ENCODE data around the gene ADGRG1.

ADGRG1 gene

DNA sequence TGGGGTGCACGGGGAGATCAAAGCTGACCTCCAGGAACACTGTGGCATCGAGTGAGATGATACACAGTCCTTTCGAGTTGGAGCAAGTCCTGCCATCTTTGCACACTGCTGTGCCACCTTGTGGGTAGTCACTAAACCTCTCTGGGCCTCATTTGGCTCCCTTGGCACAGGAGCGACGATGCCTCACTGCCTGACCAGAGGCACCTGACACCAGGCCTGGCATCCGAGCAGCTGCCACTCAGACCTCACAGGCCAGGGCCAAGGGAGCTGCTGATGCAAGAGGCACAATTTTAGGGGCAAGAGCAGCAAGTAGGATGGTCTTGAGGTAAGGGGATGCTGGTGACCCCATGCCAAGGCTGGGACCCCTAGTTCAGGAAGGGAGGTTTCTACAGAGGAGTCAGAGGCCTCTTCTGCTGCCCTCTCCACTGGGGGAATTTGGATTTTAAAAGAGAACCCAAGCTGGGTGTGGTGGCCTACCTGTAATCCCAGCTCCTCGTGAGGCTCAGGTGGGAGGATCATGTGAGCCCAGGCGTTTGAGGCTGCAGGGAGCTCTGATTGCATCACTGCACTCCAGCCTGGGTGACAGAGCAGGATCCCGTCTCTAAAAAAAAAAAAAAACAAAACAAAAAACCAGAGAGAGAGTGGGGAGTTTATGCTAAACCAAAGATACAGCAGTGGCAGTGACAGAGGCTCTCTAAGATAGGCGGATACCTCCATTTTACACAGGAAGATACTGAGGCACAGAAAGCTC, 6.7 kb upstream of the ADGRG1 start:
- DNase-seq, result no peak

DNA sequence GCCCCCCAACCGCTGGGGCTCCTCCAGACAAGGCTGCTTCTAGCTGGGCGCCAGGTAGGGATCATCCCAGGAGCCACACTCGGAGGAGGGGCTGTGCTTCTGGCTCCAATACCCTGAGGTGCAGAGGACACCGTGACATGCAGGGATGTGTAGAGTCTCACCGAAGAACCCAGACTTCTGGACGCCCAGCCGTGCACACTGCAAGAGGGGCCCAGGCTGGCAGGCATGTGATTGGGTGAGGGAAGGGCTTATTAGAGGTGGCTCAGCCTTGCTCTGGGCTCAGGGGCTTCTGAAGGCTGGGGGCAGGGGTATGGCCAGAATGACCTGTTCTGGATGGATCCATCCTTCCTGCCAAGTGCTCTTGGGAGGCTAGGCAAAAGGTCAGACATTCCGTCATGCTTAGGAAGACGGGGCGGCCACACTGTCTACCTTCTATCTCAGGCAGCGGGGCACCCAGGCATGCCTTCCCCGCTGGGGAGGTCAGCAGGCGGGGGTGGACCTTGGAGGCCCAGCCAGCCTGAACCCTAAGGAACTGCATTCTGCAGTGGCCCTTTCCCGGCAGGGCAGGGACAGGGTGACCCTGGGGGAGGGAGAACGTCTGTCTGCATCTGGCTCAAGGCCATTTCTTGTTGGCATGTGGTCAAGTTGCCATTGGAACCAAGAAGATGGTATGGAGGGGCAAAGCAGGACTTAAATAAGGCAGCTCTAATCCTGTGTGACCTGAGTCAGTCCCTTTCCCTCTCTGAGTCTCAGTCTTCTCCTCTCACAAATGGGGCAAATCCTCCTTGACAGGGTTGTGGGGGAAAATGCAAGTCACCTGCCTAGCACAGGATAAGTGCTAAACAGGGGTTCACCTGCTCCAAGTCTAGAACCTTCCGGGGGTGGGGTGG, 5.8 kb upstream of the ADGRG1 start:
- no peak for DNase-seq

DNA sequence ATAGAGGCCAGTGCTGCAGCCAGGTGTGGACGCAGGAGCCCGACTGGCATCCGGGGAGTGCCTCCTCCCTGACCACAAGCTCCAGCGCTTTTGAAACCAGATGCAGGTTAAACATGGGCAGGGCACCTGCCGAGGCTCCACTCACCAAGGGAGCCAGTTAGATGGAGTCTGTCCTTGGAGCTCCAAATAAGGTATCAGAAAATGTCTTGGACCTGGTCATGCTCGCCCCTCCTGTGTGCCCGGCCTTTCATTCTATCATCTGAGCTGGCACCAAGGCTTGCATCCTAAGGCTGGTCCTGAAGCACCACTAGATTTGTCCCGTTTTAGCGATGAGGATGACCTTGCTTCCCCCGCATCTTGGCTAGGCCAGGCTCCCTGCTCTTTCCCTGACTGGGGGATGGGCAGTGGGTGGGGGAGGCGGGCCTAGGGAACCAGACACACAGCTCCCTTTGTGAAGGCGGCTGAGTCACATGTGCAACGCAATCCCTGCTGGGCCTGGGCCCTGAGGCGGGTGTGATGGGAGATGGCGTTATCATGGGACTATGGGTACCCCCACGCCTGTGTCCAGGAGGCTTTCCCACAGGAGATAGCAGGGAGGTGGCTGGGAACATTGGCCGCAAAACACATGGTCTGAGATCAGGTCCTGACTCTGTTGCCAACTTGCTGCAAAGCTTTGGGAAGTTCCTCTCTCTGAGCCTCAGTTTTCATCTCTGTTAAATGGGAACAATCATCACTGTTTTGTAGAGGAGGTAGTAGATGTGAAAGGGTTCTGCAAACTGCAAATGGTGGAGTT, 5.0 kb upstream of the ADGRG1 start:
- DNase-seq, result no peak

DNA sequence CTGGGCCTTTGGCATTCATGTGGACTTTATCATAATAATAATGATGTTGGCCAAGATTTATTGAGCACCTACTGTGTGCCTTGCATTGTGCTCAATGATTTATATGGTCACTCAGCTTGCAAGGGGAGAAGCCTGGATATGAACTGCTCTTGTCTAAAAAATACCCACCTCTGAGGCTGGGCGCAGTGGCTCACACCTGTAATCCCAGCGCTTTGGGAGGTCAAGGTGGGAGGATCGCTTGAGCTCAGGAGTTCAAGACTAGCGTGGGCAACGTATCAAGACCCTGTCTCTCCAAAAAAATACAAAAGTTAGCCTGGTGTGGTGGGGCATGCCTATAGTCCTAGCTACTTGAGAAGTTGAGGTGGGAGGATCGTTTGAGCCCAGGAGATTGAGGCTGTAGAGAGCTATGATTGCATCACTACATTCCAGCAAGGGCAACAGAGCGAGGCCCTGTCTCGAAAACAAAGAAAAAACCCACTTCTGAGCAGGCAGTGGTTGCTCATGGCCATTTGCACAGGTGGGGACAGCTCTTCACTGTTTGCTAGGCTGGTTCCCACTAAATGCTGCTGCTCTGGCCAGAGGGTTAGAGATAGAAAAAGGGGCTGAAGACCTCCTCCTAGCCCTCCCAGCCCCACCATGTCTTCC, 4.3 kb upstream of the ADGRG1 start:
- no peak for DNase-seq

DNA sequence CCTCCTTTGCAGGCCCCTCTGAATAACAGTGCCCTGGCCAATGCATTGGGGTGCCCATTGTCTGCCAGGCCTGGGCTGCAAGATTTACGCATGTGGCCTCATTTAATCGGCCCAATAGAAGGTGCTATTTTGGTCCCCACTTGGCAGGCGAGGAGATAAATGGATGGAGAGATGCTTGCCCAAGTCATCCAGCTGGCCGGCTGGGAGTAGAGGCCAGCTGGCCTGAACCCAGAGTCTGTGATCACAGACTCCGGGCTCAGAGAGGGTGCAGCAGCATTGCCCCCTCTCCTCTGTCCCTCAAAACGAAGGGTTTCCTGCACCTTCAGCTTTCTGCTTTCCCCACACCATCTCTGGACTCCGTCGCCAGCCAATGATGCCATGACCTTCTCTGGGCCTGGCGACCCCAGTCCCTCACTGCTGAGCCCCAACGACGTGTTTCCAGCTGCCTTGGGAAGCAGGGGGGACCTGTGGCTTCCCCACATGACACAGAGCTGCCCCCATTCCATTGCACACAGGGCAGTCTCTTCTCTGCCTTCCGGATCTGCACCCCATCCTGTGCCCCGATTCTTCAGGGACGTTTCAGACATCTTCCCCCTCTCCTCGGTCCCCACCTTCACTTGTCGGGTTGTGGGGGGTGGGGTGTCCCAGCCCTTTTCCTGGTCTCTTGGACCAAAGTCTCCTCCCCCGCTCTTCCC, 3.5 kb upstream of the ADGRG1 start:
- DNase-seq, result no peak

DNA sequence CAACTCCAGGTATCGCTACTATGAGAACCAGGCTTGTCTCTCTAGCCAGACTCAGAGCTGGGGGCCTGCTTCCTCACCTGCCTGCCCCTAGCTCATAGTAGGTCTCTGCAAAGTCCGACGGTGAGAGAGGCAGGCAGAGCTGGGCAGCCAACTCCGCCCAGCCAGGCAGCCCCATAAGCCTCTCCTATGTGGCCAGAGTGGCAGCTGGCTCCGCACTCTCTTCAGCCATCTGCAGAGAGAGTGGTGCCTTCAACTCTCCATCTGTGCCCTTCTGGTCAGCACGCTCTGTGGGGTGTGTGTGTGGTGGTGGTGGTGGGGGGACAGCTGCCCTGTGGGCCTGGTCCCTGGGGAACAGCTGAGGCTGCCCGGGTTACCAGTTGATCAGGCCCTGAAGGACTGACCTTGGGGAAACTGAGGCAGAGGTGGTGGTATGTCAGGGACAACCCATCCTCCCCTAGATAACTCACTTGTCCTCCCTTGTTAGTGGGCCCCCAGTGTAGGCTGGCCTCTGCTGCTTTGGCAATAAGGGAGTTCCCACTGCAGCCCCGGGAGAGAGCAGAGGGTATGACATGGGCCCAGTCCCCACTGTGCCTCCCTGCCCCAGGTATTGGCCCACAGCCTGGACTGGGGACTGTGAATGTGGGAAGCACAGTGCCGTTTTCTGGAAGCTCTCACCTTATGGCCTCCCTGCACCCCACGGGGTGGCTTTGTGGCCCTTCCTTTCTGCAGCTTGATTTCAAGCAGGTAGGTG, 1.8 kb upstream of the ADGRG1 start:
- no peak for DNase-seq

DNA sequence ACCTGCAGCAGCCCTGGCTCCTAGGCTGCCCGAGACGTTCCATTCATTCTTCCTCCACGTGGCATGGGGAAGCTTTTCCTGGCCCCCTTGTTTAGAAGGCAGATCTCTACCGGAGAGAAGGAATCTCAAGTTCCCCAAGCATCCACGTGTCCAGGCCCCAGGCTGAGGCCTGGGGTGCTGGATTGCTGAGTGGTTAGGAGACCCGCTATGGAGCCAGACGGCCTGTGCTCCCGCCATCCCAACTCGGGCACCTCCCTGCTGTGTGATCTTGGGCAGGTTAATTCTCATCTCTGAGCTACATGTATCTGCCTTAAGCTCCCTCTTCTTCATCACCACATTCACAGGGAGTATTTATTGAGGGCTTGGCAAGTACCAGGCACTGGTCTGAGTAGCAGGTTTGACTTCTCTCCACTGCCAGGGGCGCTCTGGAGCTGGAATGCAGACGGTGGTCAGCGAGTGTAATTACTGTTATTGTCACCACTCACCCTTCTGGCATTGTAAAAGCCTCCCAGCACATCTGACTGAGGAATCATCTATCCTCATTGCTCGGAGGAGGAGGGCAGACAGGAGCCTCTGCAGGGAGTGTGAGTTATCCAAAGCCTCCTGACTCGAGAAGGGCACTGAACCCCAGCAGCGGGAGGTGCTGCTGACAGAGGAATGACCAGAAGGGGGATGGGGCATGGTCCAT, 1.1 kb upstream of the ADGRG1 start:
- DNase-seq, result no peak

DNA sequence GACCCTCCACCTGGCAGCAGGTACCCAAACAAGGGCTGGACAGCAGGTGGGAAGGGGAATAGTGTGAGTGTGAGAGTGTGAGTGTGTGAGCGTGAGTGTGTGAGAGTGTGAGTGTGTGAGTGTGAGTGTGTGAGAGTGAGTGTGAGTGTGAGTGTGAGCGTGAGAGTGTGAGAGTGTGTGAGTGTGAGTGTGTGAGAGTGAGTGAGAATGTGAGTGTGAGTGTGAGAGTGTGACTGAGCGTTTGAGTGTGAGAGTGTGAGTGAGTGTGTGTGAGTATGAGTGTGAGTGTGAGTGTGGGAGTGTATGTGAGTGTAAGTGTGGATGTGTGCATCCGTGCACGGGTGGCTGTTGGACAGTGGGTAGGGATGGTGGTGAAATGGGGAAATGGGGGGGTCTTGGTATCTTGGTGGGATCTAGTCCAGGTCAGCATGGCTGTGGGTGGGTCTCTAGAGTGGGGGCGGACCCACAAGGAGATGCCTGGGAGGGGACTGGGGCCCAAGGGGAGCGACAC, 408 bp downstream of the ADGRG1 start:
- DNase-seq, result no peak

DNA sequence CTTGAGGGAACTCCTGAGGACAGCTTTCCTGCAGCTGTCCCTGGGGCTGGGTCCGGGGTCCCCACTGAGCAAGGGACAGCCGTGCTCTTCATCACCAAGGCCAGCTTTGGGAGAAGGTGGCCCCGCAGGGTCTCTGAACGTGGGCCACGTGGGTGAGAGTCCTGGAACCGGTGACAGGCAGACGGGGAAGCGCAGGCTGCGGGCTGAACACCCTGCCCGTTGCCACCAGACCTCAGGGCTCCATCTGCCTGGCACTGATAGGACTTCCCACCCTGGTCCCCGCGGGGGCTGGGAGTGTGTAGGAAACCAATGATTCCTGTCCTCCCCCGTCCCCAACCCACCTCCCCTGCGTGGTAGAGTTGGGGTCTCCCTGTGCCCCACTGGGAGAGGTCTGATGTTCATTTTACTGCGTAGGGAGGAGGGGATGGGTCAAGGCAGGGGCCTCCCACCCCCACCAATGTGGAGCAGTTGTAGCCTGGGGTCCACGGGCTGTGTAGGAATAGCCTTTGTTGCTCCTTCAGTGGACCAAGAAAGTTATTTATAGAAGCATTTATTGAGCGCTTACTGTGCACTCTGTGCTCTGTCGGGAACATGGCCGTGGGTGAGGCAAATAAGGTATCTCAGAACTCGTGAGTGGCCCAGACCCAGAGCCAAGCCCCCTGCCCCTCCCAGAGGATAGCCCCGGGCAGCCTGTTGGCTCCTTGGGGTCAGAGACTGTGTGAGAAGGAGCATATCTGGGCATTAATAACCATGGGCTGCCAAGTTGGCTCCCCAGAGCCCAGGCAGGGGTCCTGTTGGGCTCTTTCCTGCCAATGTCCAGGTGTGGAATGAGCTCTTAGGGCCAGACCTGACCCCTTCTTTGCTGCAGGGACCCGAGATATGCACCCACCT, 1.3 kb downstream of the ADGRG1 start:
- DNase-seq, result no peak

DNA sequence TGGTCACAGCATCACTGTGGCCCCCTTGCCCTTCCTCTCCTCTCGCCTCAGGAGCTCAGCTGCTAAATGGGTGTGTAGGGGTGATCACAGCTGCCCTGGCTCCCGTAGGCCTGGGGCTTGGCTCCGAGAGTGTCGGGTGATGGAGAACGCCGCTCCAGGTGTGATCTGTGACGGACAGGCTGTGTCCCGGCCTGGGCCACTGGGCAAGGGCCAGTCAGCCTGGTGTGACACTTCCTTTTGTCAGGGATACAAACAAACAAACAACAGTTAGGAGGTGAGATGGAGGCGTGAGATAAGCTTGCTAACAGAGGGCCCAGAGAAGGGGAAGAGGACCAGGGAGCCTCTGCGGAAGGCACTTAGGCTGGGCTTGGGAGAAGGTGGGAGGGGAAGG, 2.0 kb downstream of the ADGRG1 start:
- DNase-seq, result no peak

DNA sequence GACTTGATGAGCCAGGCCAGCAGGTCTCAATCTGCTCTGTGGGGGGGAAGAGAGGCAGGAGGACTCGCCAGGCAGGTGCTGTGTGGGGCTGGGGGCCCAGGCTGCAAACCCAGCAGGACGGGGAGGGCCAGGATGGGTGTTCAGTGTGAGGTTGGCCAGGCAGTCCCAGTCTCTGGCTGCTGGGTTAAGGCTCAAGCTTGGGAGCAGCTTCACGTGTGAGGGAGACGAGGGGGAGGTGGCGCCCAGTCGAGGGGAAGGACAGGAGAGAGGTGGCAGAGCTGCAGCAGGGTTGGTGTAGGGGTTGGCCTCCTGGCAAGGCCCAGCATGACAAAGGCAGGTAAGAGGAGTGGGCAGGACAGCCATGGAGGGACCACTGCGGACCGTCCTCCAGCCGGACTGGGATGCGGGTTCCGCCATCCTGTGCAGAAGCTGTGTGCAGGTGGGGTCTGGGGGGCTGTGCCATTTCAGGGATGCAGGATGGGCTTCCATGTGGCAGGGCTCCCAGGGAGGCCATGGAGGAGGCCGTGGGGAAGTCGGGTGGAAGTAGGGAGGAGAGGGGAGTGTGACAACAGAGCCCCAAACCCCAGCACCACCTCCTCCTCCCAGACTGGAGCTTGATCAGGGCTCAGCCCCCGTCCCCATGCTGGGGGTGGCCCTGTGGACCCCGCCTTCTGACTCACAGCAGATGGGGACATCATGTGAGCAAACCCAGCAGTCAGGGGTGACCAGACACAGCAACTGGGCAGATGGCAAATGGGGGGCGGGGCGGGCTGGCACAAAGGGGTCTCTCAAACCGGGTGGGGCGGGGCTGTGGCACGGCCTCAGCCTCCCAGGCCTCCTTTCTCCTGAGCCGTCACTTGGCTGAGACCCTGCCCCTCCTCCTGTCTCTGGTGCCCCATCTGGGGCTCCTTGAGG, 2.8 kb downstream of the ADGRG1 start:
- no peak for DNase-seq

DNA sequence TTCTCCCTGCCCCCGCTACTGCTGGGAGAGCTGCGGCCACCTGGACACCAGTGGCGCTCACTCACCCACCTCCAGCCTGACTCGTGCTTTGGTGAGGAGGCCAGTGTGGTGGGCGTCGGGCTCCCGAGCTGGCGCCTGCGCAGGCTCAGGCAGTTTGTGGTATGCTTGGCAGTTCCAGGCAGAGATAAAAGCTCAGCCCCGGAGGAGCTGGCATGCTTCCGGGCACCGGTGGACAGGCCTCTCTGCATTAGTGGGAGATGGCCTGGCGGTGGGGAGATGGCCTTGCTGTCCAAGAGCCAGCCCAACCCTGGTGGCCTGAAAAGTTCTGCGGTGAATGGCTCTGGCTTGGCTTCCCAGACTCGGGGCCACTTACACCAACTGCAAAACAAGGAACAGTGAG, 4.1 kb downstream of the ADGRG1 start:
- no peak for DNase-seq

DNA sequence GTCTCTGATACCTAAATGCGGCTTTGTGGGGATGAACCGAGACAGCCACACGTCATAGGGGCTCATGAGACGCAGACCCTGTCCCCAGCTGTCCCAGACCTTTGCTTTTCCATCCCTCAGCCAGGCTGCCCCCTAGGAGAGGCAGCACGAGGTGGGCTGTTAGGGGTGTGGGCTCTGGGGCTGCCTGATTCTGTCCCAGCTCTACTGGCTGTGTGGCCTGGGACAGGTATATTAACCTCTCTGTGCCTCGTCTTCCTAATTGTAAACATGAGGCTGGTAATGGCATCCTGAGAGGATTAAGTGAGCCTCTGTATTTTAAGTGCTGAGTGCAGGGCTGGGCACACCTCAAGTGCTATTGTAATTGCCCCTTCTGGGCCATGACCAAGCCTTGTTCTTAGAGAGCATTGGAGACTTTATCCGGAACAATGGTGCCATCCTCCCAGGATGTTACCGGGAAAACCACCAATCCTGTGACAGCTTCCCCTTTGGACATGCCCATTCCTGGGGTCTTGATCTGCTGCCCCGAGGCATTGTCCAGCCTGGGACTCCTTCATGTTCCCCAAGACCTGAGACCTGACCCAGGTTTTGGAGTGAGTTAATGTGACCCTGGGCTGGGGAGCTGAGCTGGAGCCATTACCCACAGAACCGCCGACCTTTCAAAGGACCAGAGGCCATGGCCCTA, 5.1 kb downstream of the ADGRG1 start:
- DNase-seq, result no peak

DNA sequence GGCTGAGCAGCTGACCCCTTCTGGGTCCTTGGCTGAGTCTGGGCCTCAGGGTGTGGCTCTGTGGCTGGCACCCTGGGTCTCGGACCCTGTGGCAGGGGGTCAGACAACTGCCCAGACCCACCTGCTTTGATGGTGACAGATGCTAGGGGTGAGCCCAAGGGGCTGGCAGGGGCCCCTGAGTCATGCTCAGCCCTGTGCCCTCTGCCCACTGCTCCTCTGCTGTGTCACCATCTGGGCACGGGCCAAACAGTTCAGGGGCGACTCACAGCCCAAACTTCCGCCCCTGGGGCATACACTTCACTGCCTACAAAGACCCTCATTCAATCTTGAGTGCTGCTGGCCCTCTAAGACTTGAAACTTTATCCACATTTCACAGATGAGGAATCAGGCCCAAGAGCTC, 5.7 kb downstream of the ADGRG1 start:
- DNase-seq, result no peak

DNA sequence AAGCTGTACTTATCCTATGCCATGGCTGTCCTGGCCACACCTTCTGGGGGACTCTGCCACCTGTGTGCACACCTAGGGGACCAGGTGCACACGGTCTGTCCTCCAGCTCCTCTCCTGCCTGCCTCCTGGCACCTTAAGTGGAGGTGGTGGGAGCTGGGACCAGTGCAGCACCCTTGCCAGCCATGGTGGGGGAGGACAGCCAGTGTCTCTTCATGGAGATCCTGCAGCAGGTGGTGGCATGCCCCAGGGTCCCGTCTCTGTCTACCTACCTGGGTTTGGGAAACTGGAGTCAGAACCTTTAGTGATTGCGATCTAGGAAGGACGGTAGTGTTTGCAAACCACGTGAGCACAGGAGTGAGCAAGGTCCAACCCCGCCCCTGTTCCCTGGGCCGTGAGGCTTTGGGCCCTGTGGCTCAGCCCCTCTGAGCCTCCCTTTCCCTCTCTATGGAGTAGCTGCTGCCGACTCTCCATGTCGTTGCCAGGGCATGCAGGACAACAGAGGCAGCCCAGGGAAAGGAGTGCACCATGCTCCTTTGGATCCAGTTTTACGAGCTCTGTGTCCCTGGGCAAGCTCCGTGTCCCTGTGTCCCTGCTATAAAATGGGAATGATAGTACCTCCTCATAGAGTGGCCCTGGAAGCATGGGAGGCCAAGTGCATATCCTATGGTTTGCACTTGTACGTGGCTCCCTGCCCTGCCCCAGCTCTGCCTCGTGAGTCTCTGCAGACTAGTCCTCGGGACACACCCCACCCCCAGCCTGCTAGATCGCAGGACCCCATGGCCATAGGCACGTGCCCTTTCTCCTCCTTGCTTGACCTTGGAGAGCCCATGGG, 7.1 kb downstream of the ADGRG1 start:
- DNase-seq, result no peak

DNA sequence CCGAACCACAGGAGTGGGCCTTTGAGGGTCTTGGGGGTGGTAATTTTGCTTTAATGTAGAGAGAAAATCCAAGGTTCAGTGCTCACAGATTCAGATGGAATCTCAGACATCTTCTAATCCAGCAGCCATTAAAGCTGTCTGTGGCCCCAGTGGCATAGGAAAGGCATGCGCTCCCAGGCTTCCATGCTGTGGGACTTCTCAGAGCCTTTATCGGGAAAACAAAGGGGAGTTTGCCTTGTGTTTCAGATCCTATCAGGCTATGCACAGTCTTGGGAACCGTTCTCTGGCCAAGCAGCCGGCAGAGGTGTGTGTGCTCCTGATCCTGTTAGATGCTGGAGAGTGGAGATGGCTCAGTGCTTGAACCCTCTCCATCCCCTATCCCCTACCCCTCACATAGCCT, 7.8 kb downstream of the ADGRG1 start:
- no peak for DNase-seq

DNA sequence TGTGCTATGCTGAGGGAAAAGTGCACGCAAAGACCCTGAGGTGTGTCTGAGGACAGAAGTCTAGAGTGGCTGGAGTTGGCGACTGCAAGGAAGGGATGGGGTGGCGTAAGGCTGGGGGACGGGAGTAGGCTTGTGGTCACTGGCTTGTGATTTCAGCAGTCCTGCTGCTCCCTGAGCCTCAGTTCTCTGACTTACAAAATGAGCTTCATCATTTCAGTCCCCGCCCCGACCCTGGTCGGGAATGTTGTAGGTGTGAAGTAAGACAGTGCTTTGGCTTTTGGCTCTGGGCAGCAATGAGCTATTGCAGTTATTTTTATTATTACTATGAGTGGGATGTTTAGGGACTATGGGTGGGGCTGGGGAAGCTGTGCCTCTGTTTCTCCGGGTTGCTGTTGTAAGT, 8.6 kb downstream of the ADGRG1 start:
- DNase-seq, result no peak
